ENCODE data around the gene SELENOK.
A peak's percentile ranks its signal among the peaks of the same experiment; 100 is the strongest.
"Not testable (repeated sequence)": the region's sequence is repeated elsewhere in the genome, so short reads cannot be mapped to it uniquely, and the experiment has no call there.

SELENOK gene

GRCh38 chr3:53891497-53892285, at the start of gene SELENOK:
SELENOK (minus strand) TSS chr3:53891859.
- peak; percentile 86 to 96 (median 92) for DNase-seq (ENCODE audit: low read depth in 3 of 3)

- DNase-seq (ENCODE audit: low read depth in 3 of 3): no peak
Observed at GRCh38 chr3:53941184-53941583, 49.5 kb upstream of the SELENOK start.

GRCh38 chr3:53940623-53941022, 49.0 kb upstream of the SELENOK start:
- DNase-seq (ENCODE audit: low read depth in 3 of 3): no peak

- no peak for DNase-seq (ENCODE audit: low read depth in 3 of 3)
Observed at GRCh38 chr3:53939813-53940212, 48.2 kb upstream of the SELENOK start.

GRCh38 chr3:53939086-53939582, 47.5 kb upstream of the SELENOK start:
- no peak for DNase-seq (ENCODE audit: low read depth in 3 of 3)

GRCh38 chr3:53938645-53939044, 47.0 kb upstream of the SELENOK start:
- peak in 1 of 3 donors; percentile 25 for DNase-seq (ENCODE audit: low read depth in 3 of 3)

- DNase-seq (ENCODE audit: low read depth in 3 of 3): no peak
Observed at GRCh38 chr3:53936347-53936746, 44.7 kb upstream of the SELENOK start.

- DNase-seq (ENCODE audit: low read depth in 3 of 3): no peak
Observed at GRCh38 chr3:53935283-53935901, 43.7 kb upstream of the SELENOK start.

- not testable (repeated sequence) for DNase-seq (ENCODE audit: low read depth in 3 of 3)
Observed at GRCh38 chr3:53927208-53927872, 35.7 kb upstream of the SELENOK start.

GRCh38 chr3:53921296-53921695, 29.6 kb upstream of the SELENOK start:
- no peak for DNase-seq (ENCODE audit: low read depth in 3 of 3)

- DNase-seq (ENCODE audit: low read depth in 3 of 3): no peak
Observed at GRCh38 chr3:53919741-53920140, 28.1 kb upstream of the SELENOK start.

- DNase-seq (ENCODE audit: low read depth in 3 of 3): no peak
Observed at GRCh38 chr3:53913401-53913800, 21.7 kb upstream of the SELENOK start.

- DNase-seq (ENCODE audit: low read depth in 3 of 3): no peak
Observed at GRCh38 chr3:53902711-53903110, 11.1 kb upstream of the SELENOK start.

- DNase-seq (ENCODE audit: low read depth in 3 of 3): no peak
Observed at GRCh38 chr3:53902067-53902466, 10.4 kb upstream of the SELENOK start.

- no peak for DNase-seq (ENCODE audit: low read depth in 3 of 3)
Observed at GRCh38 chr3:53900666-53901331, 9.1 kb upstream of the SELENOK start.

GRCh38 chr3:53899750-53900149, 8.1 kb upstream of the SELENOK start:
- DNase-seq (ENCODE audit: low read depth in 3 of 3): no peak

GRCh38 chr3:53892286-53892637, 603 bp upstream of the SELENOK start:
- no peak for DNase-seq (ENCODE audit: low read depth in 3 of 3)

- peak in 1 of 3 donors; percentile 28 for DNase-seq (ENCODE audit: low read depth in 3 of 3)
Observed at GRCh38 chr3:53890726-53891475, 758 bp downstream of the SELENOK start.

GRCh38 chr3:53888232-53888631, 3.4 kb downstream of the SELENOK start:
- DNase-seq (ENCODE audit: low read depth in 3 of 3): no peak

GRCh38 chr3:53887446-53887845, 4.2 kb downstream of the SELENOK start:
- DNase-seq (ENCODE audit: low read depth in 3 of 3): no peak

GRCh38 chr3:53885239-53885638, 6.4 kb downstream of the SELENOK start:
- DNase-seq (ENCODE audit: low read depth in 3 of 3): no peak

Data from stimulated activated CD4-positive, alpha-beta T cell treated with anti-CD3 and anti-CD28 coated beads, TNF-alpha, amount 100 ng/mL, for 48 hours (primary cell).